PFSK-1 (cell line): ENCODE measurements around the gene NXPH1.

Experiments used
- FOXP2 ChIP-seq: optimal IDR thresholded peaks from 2 replicates; pipeline ENCODE3; 2011; ENCODE audit warnings: borderline replicate concordance, control low read depth, inconsistent platforms; ENCODE audit not compliant: insufficient read depth; ENCODE audit errors: extremely low read length, extremely low read depth
- POLR2AphosphoS5 ChIP-seq: IDR thresholded peaks from 2 replicates; pipeline ENCODE4 v1.6.1; 2012; ENCODE audit warnings: low read depth, mild to moderate bottlenecking, control low read depth, low read length, moderate library complexity
- SIN3A ChIP-seq: IDR thresholded peaks from 2 replicates; pipeline ENCODE4 v1.6.1; 2012; ENCODE audit warnings: mild to moderate bottlenecking, low read length, moderate library complexity, borderline replicate concordance; ENCODE audit not compliant: insufficient read depth
- TAF1 ChIP-seq: IDR thresholded peaks from 2 replicates; pipeline ENCODE4 v1.6.1; 2012; ENCODE audit warnings: low read length, control low read depth, borderline replicate concordance; ENCODE audit not compliant: insufficient read depth
- TF ChIP-seq, protein P1 (sequence below), 2 experiments: IDR thresholded peaks; 2 replicates each; pipeline versions ENCODE4 v1.6.1 to v1.8.0; 2011 to 2012; ENCODE audit warnings: low read depth in 2 of 2, low read length in 2 of 2, control low read depth in 1 of 2, inconsistent platforms in 1 of 2, mild to moderate bottlenecking in 1 of 2, moderate library complexity in 1 of 2; ENCODE audit not compliant: insufficient read depth in 1 of 2

GRCh38 chr7:8444468-8444769 lies 11.0 kb downstream of the NXPH1 start:
- TF ChIP-seq POLR2AphosphoS5: no peak
- TF ChIP-seq, protein P1, sequence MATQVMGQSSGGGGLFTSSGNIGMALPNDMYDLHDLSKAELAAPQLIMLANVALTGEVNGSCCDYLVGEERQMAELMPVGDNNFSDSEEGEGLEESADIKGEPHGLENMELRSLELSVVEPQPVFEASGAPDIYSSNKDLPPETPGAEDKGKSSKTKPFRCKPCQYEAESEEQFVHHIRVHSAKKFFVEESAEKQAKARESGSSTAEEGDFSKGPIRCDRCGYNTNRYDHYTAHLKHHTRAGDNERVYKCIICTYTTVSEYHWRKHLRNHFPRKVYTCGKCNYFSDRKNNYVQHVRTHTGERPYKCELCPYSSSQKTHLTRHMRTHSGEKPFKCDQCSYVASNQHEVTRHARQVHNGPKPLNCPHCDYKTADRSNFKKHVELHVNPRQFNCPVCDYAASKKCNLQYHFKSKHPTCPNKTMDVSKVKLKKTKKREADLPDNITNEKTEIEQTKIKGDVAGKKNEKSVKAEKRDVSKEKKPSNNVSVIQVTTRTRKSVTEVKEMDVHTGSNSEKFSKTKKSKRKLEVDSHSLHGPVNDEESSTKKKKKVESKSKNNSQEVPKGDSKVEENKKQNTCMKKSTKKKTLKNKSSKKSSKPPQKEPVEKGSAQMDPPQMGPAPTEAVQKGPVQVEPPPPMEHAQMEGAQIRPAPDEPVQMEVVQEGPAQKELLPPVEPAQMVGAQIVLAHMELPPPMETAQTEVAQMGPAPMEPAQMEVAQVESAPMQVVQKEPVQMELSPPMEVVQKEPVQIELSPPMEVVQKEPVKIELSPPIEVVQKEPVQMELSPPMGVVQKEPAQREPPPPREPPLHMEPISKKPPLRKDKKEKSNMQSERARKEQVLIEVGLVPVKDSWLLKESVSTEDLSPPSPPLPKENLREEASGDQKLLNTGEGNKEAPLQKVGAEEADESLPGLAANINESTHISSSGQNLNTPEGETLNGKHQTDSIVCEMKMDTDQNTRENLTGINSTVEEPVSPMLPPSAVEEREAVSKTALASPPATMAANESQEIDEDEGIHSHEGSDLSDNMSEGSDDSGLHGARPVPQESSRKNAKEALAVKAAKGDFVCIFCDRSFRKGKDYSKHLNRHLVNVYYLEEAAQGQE (IDR thresholded peaks at IDR 0.05; ENCODE audit: insufficient read depth in 1 of 2, low read depth in 2 of 2, low read length in 2 of 2): no peak
- no peak for TF ChIP-seq SIN3A
- no peak for TF ChIP-seq FOXP2
- no peak for TF ChIP-seq TAF1
